Renal cortical epithelial cell (primary cell): ENCODE measurements around the gene OR51B2. TPM values are rescaled to one million over a fixed set of nuclear protein-coding genes. Genes with fewer than 3 reads are reported as not detected.
"Not testable (repeated sequence)": the region's sequence is repeated elsewhere in the genome, so short reads cannot be mapped to it uniquely, and the experiment has no call there.

Source experiments
- DNase-seq: peaks from one replicate; pipeline ENCODE4 v3.0.0-alpha.2; 2011; ENCODE audit warnings: low read depth
- total RNA-seq: library from RNA; depleted of rRNA; stranded (reverse); fragments of >200 nt; gene quantifications from 2 replicates; pipeline ENCODE4 v1.2.3, GENCODE V29; 2014

Gene OR51B2
- total RNA-seq, 1 donor from 2014 or later: not detected

- DNase-seq: not testable (repeated sequence)
Measured at GRCh38 chr11:5313326-5314023, 10.6 kb downstream of the OR51B2 start.

- DNase-seq: no peak
Measured at GRCh38 chr11:5310423-5310822, 13.7 kb downstream of the OR51B2 start.

GRCh38 chr11:5307256-5308019 is 16.7 kb downstream of the OR51B2 start:
- no peak for DNase-seq

- DNase-seq: no peak
Measured at GRCh38 chr11:5304046-5304445, 20.1 kb downstream of the OR51B2 start.

- no peak for DNase-seq
Measured at GRCh38 chr11:5303626-5304025, 20.5 kb downstream of the OR51B2 start.

- no peak for DNase-seq
Measured at GRCh38 chr11:5301846-5302245, 22.3 kb downstream of the OR51B2 start, which contains the start of gene OR51B4. TSS of gene OR51B4 (minus strand) at chr11:5301946. CDS start at chr11:5301946, 0 bp downstream.

- DNase-seq: no peak
Measured at GRCh38 chr11:5300251-5300650, 23.8 kb downstream of the OR51B2 start.

- no peak for DNase-seq
Measured at GRCh38 chr11:5298451-5298850, 25.6 kb downstream of the OR51B2 start.

GRCh38 chr11:5297721-5298323 is 26.3 kb downstream of the OR51B2 start:
- no peak for DNase-seq

GRCh38 chr11:5294342-5294995 is 29.6 kb downstream of the OR51B2 start:
- not testable (repeated sequence) for DNase-seq

- no peak for DNase-seq
Measured at GRCh38 chr11:5293028-5293427, 31.1 kb downstream of the OR51B2 start.

GRCh38 chr11:5291207-5291838 is 32.8 kb downstream of the OR51B2 start:
- peak; percentile 61 for DNase-seq

GRCh38 chr11:5290106-5290505 is 34.0 kb downstream of the OR51B2 start:
- no peak for DNase-seq

- no peak for DNase-seq
Measured at GRCh38 chr11:5289696-5290095, 34.4 kb downstream of the OR51B2 start.

GRCh38 chr11:5288906-5289550 is 35.1 kb downstream of the OR51B2 start:
- DNase-seq: no peak

GRCh38 chr11:5288108-5288905 is 35.8 kb downstream of the OR51B2 start:
- no peak for DNase-seq

GRCh38 chr11:5286901-5287300 is 37.2 kb downstream of the OR51B2 start:
- DNase-seq: no peak

GRCh38 chr11:5286351-5286750 is 37.7 kb downstream of the OR51B2 start:
- no peak for DNase-seq

- no peak for DNase-seq
Measured at GRCh38 chr11:5285703-5286340, 38.3 kb downstream of the OR51B2 start.

- DNase-seq: no peak
Measured at GRCh38 chr11:5284637-5285036, 39.5 kb downstream of the OR51B2 start.
